Dendritic cell treated with granulocyte-macrophage colony-stimulating factor and Interleukin-4, amounts not matched to agents 40 ng/mL and 50 ng/mL, for 4 days (primary cell): ENCODE results near the gene UBA7.

Experiments
- H3K27ac Mint-ChIP-seq: one replicate; pipeline ENCODE4 v1.8.0; 2022; ENCODE audit warnings: mild to moderate bottlenecking, mixed read lengths
- H3K27me3 Mint-ChIP-seq: one replicate; pipeline ENCODE4 v1.8.0; 2022; ENCODE audit warnings: mild to moderate bottlenecking, mixed read lengths
- H3K36me3 Mint-ChIP-seq: one replicate; pipeline ENCODE4 v1.8.0; 2022; ENCODE audit warnings: low read depth, mixed read lengths
- H3K4me1 Mint-ChIP-seq: one replicate; pipeline ENCODE4 v1.8.0; 2022; ENCODE audit warnings: low read depth, mixed read lengths
- H3K4me3 Mint-ChIP-seq: one replicate; pipeline ENCODE4 v1.8.0; 2022; ENCODE audit warnings: mild to moderate bottlenecking, moderate library complexity, mixed read lengths
- H3K9me3 Mint-ChIP-seq: one replicate; pipeline ENCODE4 v1.8.0; 2022; ENCODE audit warnings: mixed read lengths
- intact Hi-C: fragments of 100-400 bp; cut with micrococcal nuclease; formaldehyde crosslinking; loops from one replicate; pipeline ENCODE4 v1.15.0; 2022

UBA7 gene

GRCh38 chr3:49813497-49814174 lies at the start of gene UBA7:
Gene UBA7 (minus strand): TSS chr3:49813953. CDS start chr3:49813787, 166 bp downstream.
- peak within 1 kb of the TSS; percentile 89 for H3K27ac Mint-ChIP-seq
- peak within 1 kb of the TSS; percentile 82 for H3K4me3 Mint-ChIP-seq
- H3K4me1 Mint-ChIP-seq: peaks cover 39% of the 10 kb centered on the region
- intact Hi-C loops: no loop called here
- H3K9me3 Mint-ChIP-seq: no peaks in the 10 kb centered on the region
- H3K27me3 Mint-ChIP-seq: no peaks in the 10 kb centered on the region
- H3K36me3 Mint-ChIP-seq: peaks cover 43% of the 10 kb centered on the region

DNA sequence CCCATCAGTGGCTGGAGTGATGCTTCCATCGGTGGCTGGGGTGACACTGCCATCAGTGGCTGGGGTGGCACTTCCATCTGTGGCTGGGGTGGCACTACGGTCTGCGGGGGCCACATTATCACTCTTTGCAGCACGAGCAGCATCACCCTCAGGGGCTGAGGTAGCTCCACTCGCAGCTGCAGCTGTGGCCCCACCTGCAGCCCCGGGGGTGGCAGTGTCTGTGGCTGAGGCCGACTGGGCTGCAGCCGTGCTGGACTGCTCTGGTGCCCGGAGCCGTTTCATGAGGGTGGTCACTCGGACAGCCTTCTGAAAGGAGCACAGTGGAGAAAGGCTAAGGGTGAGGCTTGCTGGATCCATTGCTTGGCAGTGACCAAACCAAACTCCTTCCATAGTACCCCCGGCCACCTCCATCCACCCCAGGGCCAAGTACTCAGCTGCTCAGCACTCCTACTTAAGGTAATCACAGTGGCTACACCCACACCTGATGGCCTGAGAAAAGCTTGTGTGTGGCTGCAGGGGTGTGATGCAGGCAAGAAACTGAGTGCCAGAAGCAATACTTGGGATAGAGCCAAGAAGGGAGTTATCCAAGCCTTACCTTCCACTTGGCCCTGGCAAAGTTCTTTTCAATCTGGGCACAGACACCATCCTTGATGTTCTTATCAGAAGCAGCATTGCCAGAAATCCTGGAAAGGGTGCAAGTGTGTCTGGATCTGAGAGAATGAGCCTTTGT lies 46.0 kb upstream of the UBA7 start:
- Mint-ChIP-seq H3K4me3 (no peak overlapping the region), H3K27ac (no peak overlapping the region), H3K36me3 (no peaks in the 10 kb centered on the region), H3K9me3 (no peaks in the 10 kb centered on the region), H3K4me1 (peaks cover 10% of the 10 kb centered on the region), H3K27me3 (peaks cover 9% of the 10 kb centered on the region)
- intact Hi-C loops: no loop called here

GRCh38 chr3:49856181-49857005 lies 42.6 kb upstream of the UBA7 start, which contains the start of gene TRAIP:
Gene TRAIP (minus strand): TSS chr3:49856564. CDS start chr3:49856453, 111 bp downstream.
- intact Hi-C loops: no loop called here
- Mint-ChIP-seq H3K36me3 (no peaks in the 10 kb centered on the region), H3K27me3 (no peaks in the 10 kb centered on the region), H3K4me3 (peak within 1 kb of the TSS; percentile 82), H3K4me1 (peaks cover 10% of the 10 kb centered on the region), H3K9me3 (no peaks in the 10 kb centered on the region), H3K27ac (peak within 1 kb of the TSS; percentile 76)

DNA sequence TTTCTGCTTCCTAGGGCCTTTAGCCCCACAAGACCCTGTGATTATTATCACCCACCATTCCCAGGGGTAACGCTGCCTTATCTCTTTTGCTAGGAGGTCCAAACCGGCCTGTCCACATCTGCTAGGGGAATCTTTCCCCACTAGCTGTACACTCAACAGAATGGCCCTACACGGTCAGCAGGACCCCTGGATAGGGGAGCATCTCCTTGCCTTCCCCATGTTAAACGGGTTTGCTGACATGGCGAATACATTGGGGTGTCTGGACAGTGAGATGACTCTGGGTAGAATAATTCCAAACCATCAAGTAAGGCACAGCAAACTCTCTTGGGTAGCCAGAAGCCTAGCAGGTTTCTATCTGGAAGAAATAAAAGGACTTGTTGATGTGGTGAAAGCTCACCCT lies 41.9 kb upstream of the UBA7 start:
- H3K36me3 Mint-ChIP-seq: no peaks in the 10 kb centered on the region
- H3K27me3 Mint-ChIP-seq: no peaks in the 10 kb centered on the region
- H3K27ac Mint-ChIP-seq: peak overlapping the region; percentile 76
- H3K4me3 Mint-ChIP-seq: peak overlapping the region; percentile 82
- intact Hi-C loops: no loop called here
- H3K9me3 Mint-ChIP-seq: no peaks in the 10 kb centered on the region
- H3K4me1 Mint-ChIP-seq: peaks cover 10% of the 10 kb centered on the region

DNA sequence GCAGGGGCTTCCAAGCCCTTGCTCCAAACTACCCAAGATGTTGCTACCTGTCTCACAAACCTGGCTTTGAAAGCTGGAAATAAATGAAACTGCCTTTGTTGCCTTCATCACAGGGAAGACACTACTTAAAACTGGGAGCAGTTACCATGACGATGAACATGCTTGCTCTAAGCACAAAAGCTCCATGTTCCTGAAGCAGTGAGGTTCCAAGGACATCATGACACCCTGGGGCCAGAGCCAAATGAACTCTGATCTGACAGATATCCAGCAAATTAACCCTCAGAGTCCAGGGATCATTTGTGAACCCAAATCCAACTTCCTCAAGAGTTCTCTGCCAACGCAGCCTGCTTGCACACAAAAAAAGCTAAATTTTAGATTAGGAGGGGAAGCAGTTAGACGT lies 31.9 kb upstream of the UBA7 start:
- intact Hi-C loops: no loop called here
- Mint-ChIP-seq H3K27me3 (no peaks in the 10 kb centered on the region), H3K9me3 (no peaks in the 10 kb centered on the region), H3K27ac (no peak overlapping the region), H3K36me3 (peaks cover 13% of the 10 kb centered on the region), H3K4me3 (no peak overlapping the region), H3K4me1 (no peaks in the 10 kb centered on the region)

DNA sequence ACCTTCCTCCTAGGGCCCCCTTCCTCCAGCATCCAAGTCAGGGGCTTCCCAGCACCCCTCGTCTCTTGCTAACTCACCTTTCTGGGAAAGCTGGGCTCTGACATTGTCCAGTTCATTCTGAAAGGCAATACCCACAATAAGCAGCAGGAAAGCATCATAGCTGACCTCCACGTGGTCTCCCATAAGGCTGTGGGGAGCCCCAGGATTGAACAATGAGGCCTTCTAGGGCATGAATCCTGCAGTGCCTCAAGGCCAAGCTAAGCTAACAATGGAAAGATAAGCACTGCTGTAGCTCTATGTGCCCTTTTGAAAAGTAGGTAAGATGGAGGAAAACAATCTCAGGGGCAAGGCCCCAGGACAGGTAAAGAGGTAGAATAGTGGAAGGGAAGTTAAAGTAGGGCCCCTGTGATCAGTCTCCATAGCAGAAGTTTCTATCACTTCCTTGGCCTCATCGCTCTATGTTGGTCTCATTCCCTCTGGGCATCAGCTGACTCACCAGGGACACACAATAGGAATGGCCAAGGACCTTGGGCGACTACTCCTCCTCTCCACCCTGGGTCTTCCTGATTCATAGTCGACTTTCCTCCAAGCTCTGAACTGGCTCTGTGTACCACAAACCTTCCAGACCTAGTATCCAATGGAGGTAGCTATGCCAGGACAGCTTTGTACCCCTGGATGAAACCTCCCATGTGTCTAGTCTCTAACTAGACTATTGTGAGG lies 30.9 kb upstream of the UBA7 start:
- Mint-ChIP-seq H3K27me3 (no peaks in the 10 kb centered on the region), H3K27ac (no peak overlapping the region), H3K4me3 (no peak overlapping the region), H3K36me3 (peaks cover 13% of the 10 kb centered on the region), H3K4me1 (no peaks in the 10 kb centered on the region), H3K9me3 (no peaks in the 10 kb centered on the region)
- intact Hi-C loops: no loop called here

DNA sequence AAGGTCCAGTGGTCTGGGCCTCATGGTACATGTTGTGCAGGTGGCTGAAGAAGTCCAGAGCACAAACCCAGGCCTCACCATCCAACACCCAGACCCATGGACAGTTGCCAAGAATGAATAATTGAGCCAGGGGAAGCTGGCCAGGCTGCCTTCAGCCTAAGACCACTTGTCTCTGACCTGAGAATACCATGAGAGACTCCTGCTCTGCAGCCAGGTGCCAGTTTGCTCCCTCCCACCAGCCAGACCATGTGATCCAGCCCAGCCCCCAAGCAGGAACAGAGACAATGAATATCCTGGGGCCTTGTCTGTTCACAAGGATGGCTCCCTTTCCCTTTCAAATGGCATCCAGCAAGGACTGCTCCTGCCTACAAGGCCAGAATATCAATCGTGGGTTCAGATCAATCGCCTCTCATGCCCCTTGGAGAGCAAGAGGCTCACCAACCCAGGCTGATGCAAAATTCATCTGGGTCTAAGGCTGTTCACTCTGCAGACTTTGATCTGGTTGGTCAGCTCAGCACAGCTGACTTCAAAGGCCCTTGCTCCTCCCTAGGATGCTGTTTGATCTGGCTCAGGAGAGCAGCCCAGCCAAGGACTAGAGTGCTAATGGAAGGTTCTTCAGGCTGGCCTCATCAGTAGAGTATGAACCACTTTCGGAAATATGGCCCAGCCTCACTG lies 29.2 kb upstream of the UBA7 start:
- Mint-ChIP-seq H3K9me3 (no peaks in the 10 kb centered on the region), H3K27ac (no peak overlapping the region), H3K27me3 (no peaks in the 10 kb centered on the region), H3K36me3 (peaks cover 13% of the 10 kb centered on the region), H3K4me3 (no peak overlapping the region), H3K4me1 (no peaks in the 10 kb centered on the region)
- intact Hi-C loops: no loop called here

- Mint-ChIP-seq H3K4me3 (no peak overlapping the region), H3K36me3 (peaks cover 5% of the 10 kb centered on the region), H3K27me3 (no peaks in the 10 kb centered on the region), H3K9me3 (no peaks in the 10 kb centered on the region), H3K27ac (no peak overlapping the region), H3K4me1 (no peaks in the 10 kb centered on the region)
- intact Hi-C loops: no loop called here
Measured at GRCh38 chr3:49841806-49842205, 28.1 kb upstream of the UBA7 start.

DNA sequence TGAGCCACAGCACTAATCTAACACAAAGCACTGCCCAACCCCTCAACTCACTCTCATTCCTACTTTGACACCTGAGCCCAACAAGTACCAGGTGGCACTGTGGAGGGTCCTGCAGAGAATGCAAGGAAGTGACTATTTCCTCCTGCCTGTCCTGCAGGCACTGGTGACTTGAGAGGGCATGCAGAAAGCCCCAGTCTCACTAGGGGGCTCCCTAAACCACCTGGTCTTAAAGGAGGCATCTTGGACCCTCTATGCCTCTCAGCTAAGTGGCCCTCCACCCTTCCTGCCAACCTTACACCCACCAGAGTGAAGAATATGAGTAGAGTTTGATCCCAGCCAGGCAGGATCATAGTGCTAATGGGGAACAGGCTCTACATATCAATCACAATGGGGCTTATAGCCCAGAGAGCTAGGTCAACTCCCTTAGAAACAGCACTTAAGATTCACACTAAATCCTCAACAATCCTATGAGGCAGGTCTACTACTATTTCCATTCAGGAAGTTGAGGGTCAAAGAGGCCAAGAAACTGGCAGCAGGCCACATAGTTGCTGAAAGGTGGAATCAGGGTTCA lies 27.5 kb upstream of the UBA7 start:
- Mint-ChIP-seq H3K4me1 (no peaks in the 10 kb centered on the region), H3K9me3 (no peaks in the 10 kb centered on the region), H3K27ac (no peak overlapping the region), H3K36me3 (peaks cover 5% of the 10 kb centered on the region), H3K27me3 (no peaks in the 10 kb centered on the region), H3K4me3 (no peak overlapping the region)
- intact Hi-C loops: no loop called here

DNA sequence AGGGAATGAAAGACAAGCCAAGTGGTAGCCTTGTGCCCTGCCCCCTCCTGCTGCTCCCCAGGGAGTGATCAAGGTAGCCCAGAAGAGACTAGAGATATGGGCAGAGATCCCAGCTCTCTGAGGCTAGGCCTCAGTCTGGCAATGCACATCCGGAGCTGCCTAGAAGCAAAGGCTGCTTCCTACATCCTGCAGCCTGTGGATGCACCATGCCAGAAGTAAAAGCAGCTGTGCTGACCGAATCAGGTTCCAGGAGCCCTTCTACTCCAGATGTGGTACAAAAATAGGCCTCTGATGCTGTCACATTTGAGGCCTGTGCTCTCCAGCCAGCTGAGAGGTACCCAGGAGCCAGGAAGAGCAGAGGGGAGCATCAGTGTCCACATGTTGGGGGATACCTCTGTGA lies 26.6 kb upstream of the UBA7 start:
- H3K27ac Mint-ChIP-seq: no peak overlapping the region
- H3K4me3 Mint-ChIP-seq: no peak overlapping the region
- no peaks in the 10 kb centered on the region for H3K4me1 Mint-ChIP-seq
- H3K9me3 Mint-ChIP-seq: no peaks in the 10 kb centered on the region
- intact Hi-C loops: no loop called here
- peaks cover 5% of the 10 kb centered on the region for H3K36me3 Mint-ChIP-seq
- H3K27me3 Mint-ChIP-seq: no peaks in the 10 kb centered on the region

DNA sequence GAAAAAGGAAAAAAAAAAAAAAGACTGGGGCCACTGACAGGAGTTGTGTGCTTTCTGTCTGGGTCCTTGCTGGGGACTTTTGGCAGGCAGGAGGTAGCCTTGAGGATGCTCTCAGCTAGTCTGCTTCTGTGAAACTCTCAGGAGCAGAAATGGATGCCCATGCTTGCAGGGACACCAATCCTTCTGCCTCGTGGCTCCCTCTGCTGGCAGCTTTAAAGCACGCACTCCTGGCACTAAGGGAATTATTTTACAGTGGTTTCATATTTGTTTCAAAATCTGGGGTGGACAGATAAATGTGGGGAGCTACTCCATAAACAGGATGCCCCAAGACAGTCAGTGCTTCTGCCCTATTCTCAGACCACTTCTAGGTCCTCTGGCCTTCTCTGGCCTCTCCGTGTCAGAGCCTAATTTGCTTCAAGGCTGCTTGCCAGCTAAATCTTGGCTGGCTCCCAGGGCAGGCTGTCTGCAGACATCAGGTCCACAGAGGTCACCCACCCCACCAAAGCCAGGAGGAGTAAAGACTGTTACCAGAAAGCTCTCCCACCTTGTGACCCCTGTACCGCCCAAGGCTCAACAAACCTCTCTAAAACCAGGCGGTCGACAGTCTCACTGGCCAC lies 25.5 kb upstream of the UBA7 start:
- peaks cover 5% of the 10 kb centered on the region for H3K36me3 Mint-ChIP-seq
- intact Hi-C loops: loop anchor here (1.0 kb wide), 2 partner anchors 37 to 136 kb away; no protein-coding TSS in a partner anchor
- H3K4me3 Mint-ChIP-seq: no peak overlapping the region
- no peaks in the 10 kb centered on the region for H3K9me3 Mint-ChIP-seq
- H3K4me1 Mint-ChIP-seq: no peaks in the 10 kb centered on the region
- H3K27ac Mint-ChIP-seq: no peak overlapping the region
- no peaks in the 10 kb centered on the region for H3K27me3 Mint-ChIP-seq

GRCh38 chr3:49831341-49831740 lies 17.6 kb upstream of the UBA7 start:
- intact Hi-C loops: no loop called here
- no peaks in the 10 kb centered on the region for H3K9me3 Mint-ChIP-seq
- no peaks in the 10 kb centered on the region for H3K27me3 Mint-ChIP-seq
- H3K4me3 Mint-ChIP-seq: no peak overlapping the region
- no peaks in the 10 kb centered on the region for H3K4me1 Mint-ChIP-seq
- H3K36me3 Mint-ChIP-seq: no peaks in the 10 kb centered on the region
- H3K27ac Mint-ChIP-seq: no peak overlapping the region

- no peak overlapping the region for H3K4me3 Mint-ChIP-seq
- no peak overlapping the region for H3K27ac Mint-ChIP-seq
- H3K36me3 Mint-ChIP-seq: no peaks in the 10 kb centered on the region
- no peaks in the 10 kb centered on the region for H3K4me1 Mint-ChIP-seq
- H3K27me3 Mint-ChIP-seq: no peaks in the 10 kb centered on the region
- intact Hi-C loops: no loop called here
- no peaks in the 10 kb centered on the region for H3K9me3 Mint-ChIP-seq
Measured at GRCh38 chr3:49826016-49826415, 12.3 kb upstream of the UBA7 start.
